ENCODE data around the gene ANKLE2. TPM values are rescaled to one million over a fixed set of nuclear protein-coding genes. Genes with fewer than 3 reads are reported as not detected.

Gene ANKLE2
- total RNA-seq, 6 experiments from 2014 or later: 43.7 to 54.6 (median 47.2) TPM

DNA sequence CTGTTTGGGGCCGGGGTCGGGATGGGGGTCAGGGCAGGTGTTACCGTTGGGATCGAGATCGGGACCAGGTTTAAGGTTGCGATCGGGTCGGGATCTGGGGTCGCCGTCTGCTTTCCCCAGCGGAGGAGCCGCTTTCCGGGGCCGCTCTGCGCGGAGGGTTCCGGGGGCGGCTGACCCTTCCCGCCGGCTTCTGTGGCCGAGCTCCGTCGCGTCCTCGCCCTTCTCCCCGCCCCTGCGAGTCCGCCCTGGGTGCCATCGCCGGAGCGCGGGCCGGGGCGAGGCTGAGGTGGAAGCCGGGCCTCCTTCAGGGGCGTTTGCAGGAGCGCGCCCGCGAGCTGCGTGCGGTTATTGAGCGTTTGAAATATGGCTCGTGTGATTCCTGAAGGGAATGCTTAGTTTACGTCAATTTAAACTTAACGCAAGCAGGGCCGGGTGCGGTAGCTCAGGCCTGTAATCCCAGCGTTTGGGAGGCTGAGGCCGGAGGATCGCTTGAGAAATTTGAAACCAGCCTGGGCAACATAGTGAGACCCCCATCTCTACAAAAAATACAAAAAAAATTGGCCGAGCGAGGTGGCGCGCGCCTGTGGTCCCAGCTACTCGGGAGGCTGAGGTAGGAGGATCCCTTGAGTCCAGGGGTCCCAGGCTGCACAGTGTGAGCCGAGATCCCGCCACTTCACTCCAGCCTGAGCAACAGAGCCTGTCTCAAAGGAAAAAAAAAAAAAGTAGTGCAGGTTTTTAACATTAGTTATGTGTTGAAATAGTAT, 50.4 kb downstream of the ANKLE2 start:
- peaks cover 21% of the 10 kb centered on the region for H3K36me3 Mint-ChIP-seq (ENCODE audit: low read depth)
- H3K4me1 Mint-ChIP-seq (ENCODE audit: low read depth): peaks cover 9% of the 10 kb centered on the region; the same call in 1 of the 2 replicates
- DNase-seq: no peak
- TF ChIP-seq, protein P1, sequence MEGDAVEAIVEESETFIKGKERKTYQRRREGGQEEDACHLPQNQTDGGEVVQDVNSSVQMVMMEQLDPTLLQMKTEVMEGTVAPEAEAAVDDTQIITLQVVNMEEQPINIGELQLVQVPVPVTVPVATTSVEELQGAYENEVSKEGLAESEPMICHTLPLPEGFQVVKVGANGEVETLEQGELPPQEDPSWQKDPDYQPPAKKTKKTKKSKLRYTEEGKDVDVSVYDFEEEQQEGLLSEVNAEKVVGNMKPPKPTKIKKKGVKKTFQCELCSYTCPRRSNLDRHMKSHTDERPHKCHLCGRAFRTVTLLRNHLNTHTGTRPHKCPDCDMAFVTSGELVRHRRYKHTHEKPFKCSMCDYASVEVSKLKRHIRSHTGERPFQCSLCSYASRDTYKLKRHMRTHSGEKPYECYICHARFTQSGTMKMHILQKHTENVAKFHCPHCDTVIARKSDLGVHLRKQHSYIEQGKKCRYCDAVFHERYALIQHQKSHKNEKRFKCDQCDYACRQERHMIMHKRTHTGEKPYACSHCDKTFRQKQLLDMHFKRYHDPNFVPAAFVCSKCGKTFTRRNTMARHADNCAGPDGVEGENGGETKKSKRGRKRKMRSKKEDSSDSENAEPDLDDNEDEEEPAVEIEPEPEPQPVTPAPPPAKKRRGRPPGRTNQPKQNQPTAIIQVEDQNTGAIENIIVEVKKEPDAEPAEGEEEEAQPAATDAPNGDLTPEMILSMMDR (IDR thresholded peaks at IDR 0.05): no peak
- peak overlapping the region; percentile 89 for H3K4me3 Mint-ChIP-seq
- no peaks in the 10 kb centered on the region for H3K9me3 Mint-ChIP-seq
- 0 out of 2 replicates have a peak, but pooled peaks cover 1% of the 10 kb centered on the region for H3K27me3 Mint-ChIP-seq (ENCODE audit: insufficient read depth)
- H3K27ac Mint-ChIP-seq: peak overlapping the region; percentile 49

DNA sequence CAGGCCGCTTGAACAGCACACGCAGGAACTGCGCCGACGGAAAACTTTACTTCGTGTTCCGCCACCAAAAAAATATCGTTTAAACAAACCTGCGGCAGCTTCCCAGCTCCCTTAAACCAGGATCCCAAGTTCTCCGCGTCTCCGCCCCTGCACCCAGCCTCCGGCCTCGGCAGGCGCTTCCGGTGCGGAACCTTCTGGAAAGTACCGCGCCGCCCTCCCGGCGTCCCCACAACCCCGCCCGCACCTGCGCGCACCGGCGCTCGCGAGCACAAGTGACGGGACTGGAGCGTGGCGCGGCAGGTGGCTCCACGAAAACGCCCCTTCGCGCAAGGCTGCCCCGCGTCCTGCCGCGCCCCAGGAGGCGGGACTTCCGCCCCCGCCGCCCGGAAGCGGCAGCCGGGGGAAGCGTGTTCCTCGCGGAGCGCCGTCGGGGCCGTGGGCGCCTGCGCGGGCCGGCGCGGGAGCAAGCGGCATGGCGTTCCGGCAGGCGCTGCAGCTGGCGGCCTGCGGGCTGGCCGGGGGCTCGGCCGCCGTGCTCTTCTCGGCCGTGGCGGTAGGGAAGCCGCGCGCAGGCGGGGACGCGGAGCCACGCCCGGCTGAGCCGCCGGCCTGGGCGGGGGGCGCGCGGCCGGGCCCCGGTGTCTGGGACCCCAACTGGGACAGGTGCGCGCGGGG, 51.1 kb downstream of the ANKLE2 start, which contains the start of gene PGAM5:
Gene PGAM5, plus strand, starts transcription at position 438 of the 675 bp plus-strand sequence. Its CDS starts 35 bp downstream, at position 473.
- H3K4me1 Mint-ChIP-seq (ENCODE audit: low read depth): peaks cover 9% of the 10 kb centered on the region; the same call in 1 of the 2 replicates
- H3K9me3 Mint-ChIP-seq: no peaks in the 10 kb centered on the region
- peak; percentile 66 for DNase-seq
- TF ChIP-seq, protein P1 (IDR thresholded peaks at IDR 0.05): no peak
- no peaks in the 10 kb centered on the region for H3K27me3 Mint-ChIP-seq (ENCODE audit: insufficient read depth)
- peaks cover 21% of the 10 kb centered on the region for H3K36me3 Mint-ChIP-seq (ENCODE audit: low read depth)
- H3K4me3 Mint-ChIP-seq: peak within 1 kb of the TSS; percentile 96
- H3K27ac Mint-ChIP-seq: peak within 1 kb of the TSS; percentile 70

DNA sequence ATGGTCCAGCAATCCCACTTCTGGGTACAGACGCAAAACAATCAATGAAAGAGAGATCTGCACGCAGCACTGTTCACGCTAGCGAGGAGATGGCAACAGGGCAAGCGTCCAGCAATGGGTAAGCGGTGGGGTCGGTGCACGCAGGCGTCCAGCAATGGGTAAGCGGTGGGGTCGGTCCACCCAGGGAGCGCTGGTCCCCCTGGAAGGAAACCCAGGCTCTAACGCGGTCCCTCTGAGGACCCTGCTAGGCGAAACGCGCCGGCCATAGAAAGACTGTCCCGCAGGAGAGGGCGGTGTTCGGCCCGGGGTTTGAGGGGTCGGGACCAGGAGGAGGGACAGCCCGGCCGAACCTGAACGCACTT, 51.6 kb downstream of the ANKLE2 start:
- H3K36me3 Mint-ChIP-seq (ENCODE audit: low read depth): peaks cover 21% of the 10 kb centered on the region
- H3K9me3 Mint-ChIP-seq: no peaks in the 10 kb centered on the region
- TF ChIP-seq, protein P1 (IDR thresholded peaks at IDR 0.05): no peak
- peak overlapping the region; percentile 96 for H3K4me3 Mint-ChIP-seq
- H3K4me1 Mint-ChIP-seq (ENCODE audit: low read depth): peaks cover 9% of the 10 kb centered on the region; the same call in 1 of the 2 replicates
- H3K27me3 Mint-ChIP-seq (ENCODE audit: insufficient read depth): no peaks in the 10 kb centered on the region
- H3K27ac Mint-ChIP-seq: peak overlapping the region; percentile 70
- DNase-seq: no peak

DNA sequence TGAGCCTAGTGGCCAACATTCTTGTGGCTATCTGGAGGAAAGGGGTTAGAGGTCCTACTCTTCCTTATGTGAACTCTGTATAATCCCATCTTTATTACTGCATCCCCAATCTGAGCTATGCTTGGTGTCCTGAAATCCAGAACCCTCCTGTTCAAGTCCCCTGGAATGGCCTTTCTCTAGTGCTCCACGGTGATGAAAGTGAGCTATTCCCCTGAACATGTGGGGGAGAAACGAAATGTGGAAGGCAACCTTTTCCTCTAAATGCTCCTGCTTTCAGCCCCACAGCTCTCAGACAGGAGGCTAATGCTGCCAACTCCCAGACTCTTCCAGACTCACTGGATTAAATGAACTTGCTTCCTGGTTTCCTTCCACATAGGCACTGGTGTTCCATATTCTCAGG, 53.5 kb downstream of the ANKLE2 start:
- no peak overlapping the region for H3K4me3 Mint-ChIP-seq
- no peaks in the 10 kb centered on the region for H3K9me3 Mint-ChIP-seq
- no peaks in the 10 kb centered on the region; the same call in 1 of the 2 replicates for H3K27me3 Mint-ChIP-seq (ENCODE audit: insufficient read depth)
- TF ChIP-seq, protein P1 (IDR thresholded peaks at IDR 0.05): no peak
- H3K27ac Mint-ChIP-seq: no peak overlapping the region; the same call in 1 of the 2 replicates
- peaks cover 21% of the 10 kb centered on the region; the same call in 1 of the 2 replicates for H3K36me3 Mint-ChIP-seq (ENCODE audit: low read depth)
- H3K4me1 Mint-ChIP-seq (ENCODE audit: low read depth): peaks cover 7% of the 10 kb centered on the region; the same call in 1 of the 2 replicates
- DNase-seq: no peak

DNA sequence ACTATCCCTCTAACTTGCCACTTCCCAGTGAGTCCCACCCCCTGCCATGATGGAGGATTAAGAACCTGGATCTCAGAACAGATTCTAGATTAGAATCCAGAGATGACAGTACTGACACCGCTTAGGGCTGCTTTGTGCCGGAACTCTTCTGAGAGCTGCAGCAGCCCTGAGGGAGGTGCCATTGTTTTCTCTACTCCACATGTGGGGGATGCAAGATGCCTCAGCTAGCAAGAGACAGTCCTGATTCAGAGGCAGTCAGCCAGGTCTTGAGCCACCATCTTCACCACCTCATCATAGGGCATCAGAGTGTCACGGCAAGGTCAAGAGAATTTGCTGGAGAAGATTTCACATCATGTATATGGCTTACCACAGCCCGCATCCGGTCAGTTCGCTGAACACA, 54.4 kb downstream of the ANKLE2 start:
- TF ChIP-seq, protein P1 (IDR thresholded peaks at IDR 0.05): no peak
- peak overlapping the region; percentile 9; the same call in 1 of the 2 replicates for H3K4me3 Mint-ChIP-seq
- H3K9me3 Mint-ChIP-seq: no peaks in the 10 kb centered on the region
- H3K4me1 Mint-ChIP-seq (ENCODE audit: low read depth): peaks cover 5% of the 10 kb centered on the region; the same call in 1 of the 2 replicates
- no peak for DNase-seq
- no peaks in the 10 kb centered on the region; the same call in 1 of the 2 replicates for H3K27me3 Mint-ChIP-seq (ENCODE audit: insufficient read depth)
- H3K27ac Mint-ChIP-seq: no peak overlapping the region
- peaks cover 21% of the 10 kb centered on the region; the same call in 1 of the 2 replicates for H3K36me3 Mint-ChIP-seq (ENCODE audit: low read depth)

Data from HFFc6 (cell line).